Measurements from ENCODE around the gene SULT1B1. TPM values are rescaled to one million over a fixed set of nuclear protein-coding genes. Genes with fewer than 3 reads are reported as not detected.
"Not testable (repeated sequence)": the region's sequence is repeated elsewhere in the genome, so short reads cannot be mapped to it uniquely, and the experiment has no call there.

SULT1B1 gene
- total RNA-seq: 0.27 TPM

DNA sequence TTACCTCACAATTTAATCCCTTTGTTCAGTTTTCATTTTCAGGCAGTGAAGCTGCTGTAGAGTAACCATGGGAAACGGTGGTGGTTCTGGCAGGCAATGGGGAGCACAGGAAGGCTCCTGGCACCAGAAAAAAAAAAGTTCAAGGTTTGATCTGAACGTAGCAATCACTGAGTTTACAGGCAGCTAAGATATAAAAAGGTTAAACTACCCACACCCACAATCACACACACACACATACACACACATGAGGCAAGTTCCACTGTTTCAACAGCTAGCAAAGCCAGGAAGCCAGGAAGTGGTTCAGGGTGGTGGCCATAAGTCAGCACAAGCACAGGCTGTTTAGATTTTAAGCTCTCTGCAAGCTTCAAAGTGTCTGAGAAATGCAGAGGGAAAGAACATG is at the start of gene SULT1B1:
TSS of gene SULT1B1 (minus strand) at position 166 of the 400 bp plus-strand sequence. CDS start 5,403 bp downstream, outside the sequence.
- DNase-seq (ENCODE audit: low read depth in 2 of 3, low spot score in 2 of 3): peak; percentile 19 to 65 (median 24)

GRCh38 chr4:69800599-69800998 is 40.2 kb upstream of the SULT1B1 start:
- no peak for DNase-seq (ENCODE audit: low read depth in 2 of 3, low spot score in 2 of 3)

- DNase-seq (ENCODE audit: low read depth in 2 of 3, low spot score in 2 of 3): no peak
These were observed 38.9 kb upstream of the SULT1B1 start for GRCh38 chr4:69799337-69799736.

DNA sequence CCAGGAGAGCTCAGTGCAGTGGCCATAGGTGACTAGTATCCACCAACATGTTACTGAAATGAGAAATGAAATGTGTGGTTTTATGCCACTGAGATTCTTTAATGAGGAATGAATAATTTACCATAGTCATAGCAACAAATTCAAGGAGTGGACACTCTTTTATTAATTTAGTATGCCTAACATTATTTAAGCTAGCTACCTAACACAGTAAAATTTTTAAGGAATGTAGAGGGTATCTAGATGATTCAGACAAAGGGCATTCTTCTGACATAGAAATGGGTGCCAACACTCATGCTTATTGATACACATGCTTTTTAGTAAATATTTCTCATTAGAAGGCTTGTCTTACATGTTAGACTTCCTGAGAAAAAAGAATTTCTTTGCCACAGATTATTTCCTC is 33.3 kb upstream of the SULT1B1 start:
- DNase-seq (ENCODE audit: low read depth in 2 of 3, low spot score in 2 of 3): no peak

DNA sequence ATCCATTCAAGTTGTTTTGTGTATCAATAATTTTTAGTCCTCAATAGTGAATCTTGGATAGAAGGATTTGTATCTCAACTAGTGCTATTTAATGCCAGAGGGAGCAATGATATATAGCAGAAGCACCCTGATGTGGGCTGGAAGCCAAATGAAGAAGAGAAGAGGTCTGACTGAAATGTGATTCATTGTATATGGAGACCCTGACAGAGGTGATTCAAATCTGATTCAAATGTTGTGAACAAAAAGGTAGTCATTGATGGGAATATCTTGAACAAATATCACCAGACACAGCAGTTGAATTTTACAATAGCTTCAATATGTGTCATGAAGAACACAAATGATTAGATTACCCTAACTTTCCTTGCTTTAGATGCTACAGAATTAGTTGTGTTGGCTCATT is 27.5 kb upstream of the SULT1B1 start:
- no peak for DNase-seq (ENCODE audit: low read depth in 2 of 3, low spot score in 2 of 3)

DNA sequence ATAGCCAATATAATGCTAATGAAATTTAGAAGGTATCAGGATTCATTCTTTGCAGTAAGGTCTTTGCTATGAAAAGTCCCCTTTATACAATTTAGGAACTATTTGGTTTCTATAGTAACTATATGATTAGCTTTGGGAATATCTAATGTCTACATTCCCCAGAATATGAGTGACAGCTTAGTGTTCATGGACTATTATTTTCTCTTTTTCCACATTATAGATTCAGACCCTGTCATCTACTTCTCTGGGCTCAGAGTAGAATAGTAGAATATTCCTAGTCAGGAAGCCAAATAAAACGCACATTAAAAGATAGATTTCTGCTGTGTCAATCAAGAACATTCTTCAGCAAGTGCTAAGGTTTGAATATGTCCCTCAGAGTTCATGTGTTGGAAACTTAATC is 26.1 kb upstream of the SULT1B1 start:
- no peak for DNase-seq (ENCODE audit: low read depth in 2 of 3, low spot score in 2 of 3)

GRCh38 chr4:69785211-69785831 is 24.9 kb upstream of the SULT1B1 start:
- no peak for DNase-seq (ENCODE audit: low read depth in 2 of 3, low spot score in 2 of 3)

DNA sequence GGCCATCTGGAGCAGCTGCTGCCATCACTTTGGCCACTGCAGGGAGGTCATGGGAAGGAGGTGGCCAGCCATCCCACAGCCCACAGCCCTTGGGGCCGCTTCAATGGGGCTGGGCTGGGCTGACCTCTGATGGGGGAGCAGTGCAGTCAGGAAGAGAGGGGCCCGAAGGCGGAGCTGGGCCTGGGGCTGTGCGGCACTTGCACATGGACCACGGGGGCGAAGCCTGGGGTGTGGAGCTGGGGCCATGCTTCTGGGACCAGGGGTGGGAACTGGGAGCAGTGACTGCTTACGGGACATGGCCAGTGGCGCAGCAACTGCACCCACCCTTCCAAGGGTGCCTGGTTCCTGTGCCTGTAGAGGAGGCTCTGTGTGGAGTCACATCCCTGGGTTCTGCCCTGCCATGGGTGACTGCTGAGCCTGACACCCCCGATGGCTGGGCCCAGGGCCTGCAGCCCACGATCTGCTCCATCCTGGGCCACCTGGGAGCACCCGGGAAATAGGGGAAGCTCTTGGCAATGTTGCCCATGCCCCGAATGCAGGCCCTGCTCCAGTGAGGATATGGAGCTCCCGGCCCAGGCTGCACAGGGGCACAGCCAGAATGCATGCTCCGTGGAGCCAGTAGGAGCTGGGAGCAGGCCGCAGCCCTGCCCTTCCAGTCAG is 22.4 kb upstream of the SULT1B1 start:
- DNase-seq (ENCODE audit: low read depth in 2 of 3, low spot score in 2 of 3): no peak

- DNase-seq (ENCODE audit: low read depth in 2 of 3, low spot score in 2 of 3): no peak
These were observed 21.3 kb upstream of the SULT1B1 start for GRCh38 chr4:69781458-69782418.

DNA sequence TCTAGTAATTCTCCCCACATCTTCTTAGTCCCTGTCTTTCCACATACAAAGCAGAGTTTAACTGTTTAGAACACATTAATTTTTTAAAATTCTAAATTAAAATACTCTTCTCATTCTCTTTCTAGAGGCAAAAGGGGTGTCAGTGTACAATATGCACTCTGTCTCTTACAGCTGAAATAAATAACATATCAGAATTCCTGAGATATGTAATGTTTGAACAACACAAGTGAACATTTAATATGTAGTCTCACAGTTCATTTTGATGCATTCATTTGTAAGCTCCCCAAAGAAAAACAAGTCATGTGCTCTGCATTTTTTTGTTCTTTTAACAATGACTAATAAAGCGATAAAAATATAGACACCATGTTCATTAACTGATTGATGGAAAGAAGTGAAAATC is 19.7 kb upstream of the SULT1B1 start:
- DNase-seq (ENCODE audit: low read depth in 2 of 3, low spot score in 2 of 3): no peak

DNA sequence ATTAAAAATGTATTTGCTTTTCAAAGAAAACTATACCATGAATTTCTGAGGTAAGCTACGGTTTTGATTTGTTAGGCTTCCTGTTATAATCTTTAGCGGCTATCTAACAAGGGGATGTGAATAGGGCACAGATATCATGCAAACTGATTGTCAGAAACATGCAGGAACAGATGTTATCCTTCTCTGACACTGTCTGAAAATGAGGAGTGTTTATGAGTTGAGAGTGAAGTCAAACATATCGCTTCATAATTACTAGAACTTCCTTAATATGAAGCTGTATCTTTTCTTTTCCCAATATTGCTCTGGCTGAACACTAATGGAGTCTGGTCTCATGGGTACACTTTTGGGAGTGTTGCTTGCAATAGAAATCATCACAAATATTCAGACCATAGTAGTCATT is 16.3 kb upstream of the SULT1B1 start:
- DNase-seq (ENCODE audit: low read depth in 2 of 3, low spot score in 2 of 3): no peak

DNA sequence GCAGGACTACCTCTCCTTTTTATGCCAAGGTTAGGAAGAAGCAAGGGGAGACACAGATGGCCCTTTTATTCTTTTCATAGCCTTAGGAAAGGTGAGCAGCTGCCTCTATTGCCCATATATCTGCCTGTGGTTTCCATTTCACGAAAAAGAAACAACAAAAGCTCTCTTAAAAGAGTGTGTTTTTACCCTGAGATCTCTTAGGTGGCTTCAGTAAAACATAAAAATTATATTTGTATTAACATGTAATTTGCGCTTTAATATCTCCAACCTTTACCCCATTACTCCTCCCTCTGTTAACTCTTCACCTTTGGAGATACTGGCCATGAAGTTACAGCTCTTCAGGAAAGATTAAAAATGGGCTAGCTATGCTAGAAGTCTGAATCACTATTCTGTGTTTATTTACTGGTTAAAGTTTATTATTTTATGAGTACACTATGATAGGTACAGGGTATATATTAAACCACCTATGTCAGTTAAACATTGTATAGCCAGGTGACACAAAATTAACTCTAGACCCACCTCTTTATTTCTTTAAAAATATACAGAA is 15.0 kb upstream of the SULT1B1 start:
- DNase-seq (ENCODE audit: low read depth in 2 of 3, low spot score in 2 of 3): no peak

GRCh38 chr4:69773484-69773883 is 13.1 kb upstream of the SULT1B1 start:
- no peak for DNase-seq (ENCODE audit: low read depth in 2 of 3, low spot score in 2 of 3)

- DNase-seq (ENCODE audit: low read depth in 2 of 3, low spot score in 2 of 3): not testable (repeated sequence)
These were observed 8.1 kb upstream of the SULT1B1 start for GRCh38 chr4:69768554-69768953.

GRCh38 chr4:69765751-69766150 is 5.3 kb upstream of the SULT1B1 start:
- no peak for DNase-seq (ENCODE audit: low read depth in 2 of 3, low spot score in 2 of 3)

GRCh38 chr4:69764311-69764710 is 3.9 kb upstream of the SULT1B1 start:
- DNase-seq (ENCODE audit: low read depth in 2 of 3, low spot score in 2 of 3): peak in 1 of 3 donors; percentile 62

GRCh38 chr4:69763233-69763632 is 2.8 kb upstream of the SULT1B1 start:
- no peak for DNase-seq (ENCODE audit: low read depth in 2 of 3, low spot score in 2 of 3)

DNA sequence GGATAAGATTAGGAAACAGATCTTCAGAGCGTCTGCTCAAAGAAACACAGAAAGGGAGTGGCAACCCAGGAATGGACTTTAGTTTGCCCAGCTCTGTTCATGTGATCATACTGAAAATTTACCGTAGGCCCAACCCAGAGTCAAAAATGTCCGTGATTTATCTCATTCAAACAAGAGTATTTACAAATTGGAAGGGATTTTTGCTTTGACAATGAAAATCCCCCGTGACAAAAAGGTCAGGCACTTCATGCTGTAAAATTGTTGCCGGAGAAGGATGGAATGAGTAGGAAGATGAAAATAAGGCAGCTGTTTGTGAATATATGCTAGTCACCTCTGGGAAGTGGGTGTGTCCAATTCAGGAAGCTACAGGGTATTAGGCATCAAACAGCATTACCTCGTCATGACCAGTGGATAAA is 1.2 kb downstream of the SULT1B1 start:
- DNase-seq (ENCODE audit: low read depth in 2 of 3, low spot score in 2 of 3): no peak

DNA sequence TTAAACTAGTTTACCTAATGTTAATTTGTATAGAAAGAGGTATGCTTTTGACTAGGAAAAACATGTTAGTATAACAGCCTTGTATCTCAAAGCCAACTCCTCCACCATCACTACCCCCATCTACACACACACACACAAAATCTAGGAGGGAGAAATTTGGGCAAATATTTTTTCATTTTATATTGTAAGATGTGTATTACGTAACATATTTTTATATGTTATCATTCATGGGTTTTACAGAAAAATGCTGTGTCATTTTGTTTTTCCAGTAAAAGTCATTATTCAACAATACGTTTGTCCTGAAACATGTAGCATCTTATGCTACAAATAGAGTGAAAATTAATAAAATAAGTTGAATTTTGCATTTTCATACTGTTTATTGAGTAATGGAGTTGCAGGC is 3.0 kb downstream of the SULT1B1 start:
- DNase-seq (ENCODE audit: low read depth in 2 of 3, low spot score in 2 of 3): no peak

- DNase-seq (ENCODE audit: low read depth in 2 of 3, low spot score in 2 of 3): no peak
These were observed 5.4 kb downstream of the SULT1B1 start for GRCh38 chr4:69754926-69755580.

DNA sequence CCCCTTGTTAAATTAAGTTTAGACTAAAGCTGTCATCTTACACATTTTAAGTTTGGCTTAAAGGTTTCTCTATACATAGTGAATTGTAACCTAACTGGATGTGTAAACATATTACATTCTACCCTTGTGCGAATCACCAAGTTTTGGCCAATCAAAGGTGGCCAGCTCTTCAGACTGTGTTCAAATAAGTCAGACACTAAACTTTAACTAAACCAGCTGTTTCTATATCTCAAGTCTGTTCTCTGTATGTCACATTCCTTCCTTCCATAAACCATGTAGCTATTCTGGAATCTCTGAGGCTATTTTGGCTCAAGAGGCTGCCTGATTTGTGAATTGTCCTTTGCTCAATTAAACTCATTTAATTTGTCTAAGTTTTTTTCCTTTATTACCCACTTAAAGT is 6.7 kb downstream of the SULT1B1 start:
- DNase-seq (ENCODE audit: low read depth in 2 of 3, low spot score in 2 of 3): no peak
